D721Med (cell line): Measurements from ENCODE around the gene VPREB1.

Experiments used
- DNase-seq: peaks from one replicate; pipeline ENCODE4 v3.0.0; 2011; ENCODE audit warnings: low spot score; ENCODE audit not compliant: insufficient read length
- FAIRE-seq: peaks from 2 replicates; lab custom pipeline; 2011; peaks lifted over from hg19 to GRCh38; lab: Jason Lieb, UNC
- TF ChIP-seq, protein P1 (sequence below): IDR thresholded peaks from 2 replicates; pipeline ENCODE4 v1.5.1; 2012; ENCODE audit warnings: mild to moderate bottlenecking, control low read depth; ENCODE audit not compliant: insufficient read depth; ENCODE audit errors: missing control alignments

Gene VPREB1, protein sequence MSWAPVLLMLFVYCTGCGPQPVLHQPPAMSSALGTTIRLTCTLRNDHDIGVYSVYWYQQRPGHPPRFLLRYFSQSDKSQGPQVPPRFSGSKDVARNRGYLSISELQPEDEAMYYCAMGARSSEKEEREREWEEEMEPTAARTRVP

DNA sequence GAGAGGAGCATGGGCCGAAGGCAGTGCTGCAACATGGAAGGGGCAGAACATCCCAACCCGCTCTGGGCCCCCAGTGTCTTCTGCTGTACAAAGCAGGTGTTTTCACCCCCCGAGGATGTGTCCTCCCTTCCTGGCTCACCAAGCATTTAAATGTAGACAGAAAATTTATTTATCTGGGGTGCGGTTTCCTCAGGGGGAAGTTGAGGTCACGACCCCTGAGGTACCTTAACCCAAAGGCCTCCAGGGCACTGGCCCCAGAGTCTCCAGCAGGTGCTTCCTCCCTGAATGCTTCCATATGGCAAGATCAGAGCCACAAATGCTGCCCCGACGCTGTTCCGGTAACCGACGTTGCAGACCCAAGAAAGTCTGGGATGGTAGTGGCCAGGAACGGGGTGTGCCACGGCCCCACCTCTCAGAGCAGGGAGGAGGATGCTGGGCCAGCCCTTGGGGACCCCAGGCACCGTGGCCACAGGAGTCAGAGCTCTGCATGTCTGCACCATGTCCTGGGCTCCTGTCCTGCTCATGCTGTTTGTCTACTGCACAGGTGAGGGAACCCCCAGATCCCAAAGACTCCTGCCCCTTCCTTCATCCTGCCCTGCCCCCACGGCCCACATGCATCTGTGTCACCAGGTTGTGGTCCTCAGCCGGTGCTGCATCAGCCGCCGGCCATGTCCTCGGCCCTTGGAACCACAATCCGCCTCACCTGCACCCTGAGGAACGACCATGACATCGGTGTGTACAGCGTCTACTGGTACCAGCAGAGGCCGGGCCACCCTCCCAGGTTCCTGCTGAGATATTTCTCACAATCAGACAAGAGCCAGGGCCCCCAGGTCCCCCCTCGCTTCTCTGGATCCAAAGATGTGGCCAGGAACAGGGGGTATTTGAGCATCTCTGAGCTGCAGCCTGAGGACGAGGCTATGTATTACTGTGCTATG is at the start of gene VPREB1:
Gene VPREB1, plus strand, starts transcription at position 471 of the 935 bp plus-strand sequence. Its CDS starts 28 bp downstream, at position 499.
- no peak for FAIRE-seq
- TF ChIP-seq, protein P1, sequence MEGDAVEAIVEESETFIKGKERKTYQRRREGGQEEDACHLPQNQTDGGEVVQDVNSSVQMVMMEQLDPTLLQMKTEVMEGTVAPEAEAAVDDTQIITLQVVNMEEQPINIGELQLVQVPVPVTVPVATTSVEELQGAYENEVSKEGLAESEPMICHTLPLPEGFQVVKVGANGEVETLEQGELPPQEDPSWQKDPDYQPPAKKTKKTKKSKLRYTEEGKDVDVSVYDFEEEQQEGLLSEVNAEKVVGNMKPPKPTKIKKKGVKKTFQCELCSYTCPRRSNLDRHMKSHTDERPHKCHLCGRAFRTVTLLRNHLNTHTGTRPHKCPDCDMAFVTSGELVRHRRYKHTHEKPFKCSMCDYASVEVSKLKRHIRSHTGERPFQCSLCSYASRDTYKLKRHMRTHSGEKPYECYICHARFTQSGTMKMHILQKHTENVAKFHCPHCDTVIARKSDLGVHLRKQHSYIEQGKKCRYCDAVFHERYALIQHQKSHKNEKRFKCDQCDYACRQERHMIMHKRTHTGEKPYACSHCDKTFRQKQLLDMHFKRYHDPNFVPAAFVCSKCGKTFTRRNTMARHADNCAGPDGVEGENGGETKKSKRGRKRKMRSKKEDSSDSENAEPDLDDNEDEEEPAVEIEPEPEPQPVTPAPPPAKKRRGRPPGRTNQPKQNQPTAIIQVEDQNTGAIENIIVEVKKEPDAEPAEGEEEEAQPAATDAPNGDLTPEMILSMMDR: no peak
- no peak for DNase-seq

DNA sequence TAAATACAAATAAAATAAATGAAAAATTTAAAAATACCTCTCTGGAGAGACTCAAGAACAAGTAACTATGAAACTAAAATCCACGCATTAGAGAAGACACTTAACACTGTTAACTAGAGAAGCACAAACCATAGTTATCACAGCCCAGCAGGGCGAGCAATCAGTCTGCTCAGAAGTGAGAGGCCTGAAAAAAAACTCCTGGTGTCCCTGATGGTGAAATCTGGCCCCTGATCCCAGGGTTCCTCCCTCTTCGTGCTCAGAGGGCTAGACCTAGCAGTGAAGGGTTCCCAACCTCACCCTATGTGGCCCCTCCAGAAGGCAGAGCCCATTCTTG is 49.7 kb upstream of the VPREB1 start:
- no peak for FAIRE-seq

DNA sequence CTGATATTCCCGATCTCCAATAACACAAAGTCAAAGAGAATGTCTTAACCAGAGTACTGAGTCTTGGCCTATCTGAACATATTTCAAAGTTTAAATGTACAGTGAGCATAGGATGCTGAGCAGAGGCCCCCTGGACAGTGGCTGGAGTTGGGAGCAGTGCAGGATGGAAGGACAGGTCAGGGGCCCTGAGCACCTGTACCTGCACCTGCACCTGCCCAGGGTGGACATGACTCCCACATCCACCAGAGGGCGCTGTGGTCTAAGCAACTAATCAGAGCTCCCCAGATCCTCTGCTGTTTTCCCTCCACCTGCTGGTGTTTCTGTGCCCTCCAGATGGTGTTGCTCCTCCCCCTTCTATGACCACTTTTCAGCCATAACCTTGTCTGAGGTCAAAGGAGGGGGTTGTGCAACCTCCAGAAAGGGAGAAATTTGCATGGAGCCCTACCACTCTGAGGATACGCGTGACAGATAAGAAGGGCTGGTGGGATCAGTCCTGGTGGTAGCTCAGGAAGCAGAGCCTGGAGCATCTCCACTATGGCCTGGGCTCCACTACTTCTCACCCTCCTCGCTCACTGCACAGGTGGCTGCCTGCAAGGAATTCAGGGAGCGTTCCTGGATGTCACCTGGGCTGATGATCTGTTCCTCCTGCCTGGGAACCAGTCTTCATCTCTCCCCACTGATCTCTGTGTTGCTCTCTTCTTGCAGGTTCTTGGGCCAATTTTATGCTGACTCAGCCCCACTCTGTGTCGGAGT is 49.1 kb upstream of the VPREB1 start:
- TF ChIP-seq, protein P1: peak; percentile 47
- FAIRE-seq: no peak
- DNase-seq: peak; percentile 39

More for the DNA sequence above, 49.7 kb upstream of the VPREB1 start:
- no peak for DNase-seq
- TF ChIP-seq, protein P1: no peak

DNA sequence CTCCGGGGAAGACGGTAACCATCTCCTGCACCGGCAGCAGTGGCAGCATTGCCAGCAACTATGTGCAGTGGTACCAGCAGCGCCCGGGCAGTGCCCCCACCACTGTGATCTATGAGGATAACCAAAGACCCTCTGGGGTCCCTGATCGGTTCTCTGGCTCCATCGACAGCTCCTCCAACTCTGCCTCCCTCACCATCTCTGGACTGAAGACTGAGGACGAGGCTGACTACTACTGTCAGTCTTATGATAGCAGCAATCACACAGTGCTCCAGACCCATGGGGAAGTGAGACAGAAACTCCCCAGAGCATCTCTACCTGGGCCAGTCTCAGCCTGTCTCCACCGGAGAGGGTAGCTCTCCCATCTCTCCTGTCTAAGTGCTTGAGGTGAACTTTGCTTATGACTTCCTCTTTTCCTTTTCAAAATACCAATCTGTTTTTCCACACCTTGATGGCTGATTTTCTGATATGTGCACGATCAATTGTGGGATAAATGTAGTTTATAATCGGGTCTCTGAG is 48.5 kb upstream of the VPREB1 start:
- FAIRE-seq (no peak), DNase-seq (no peak)
- TF ChIP-seq, protein P1: no peak

DNA sequence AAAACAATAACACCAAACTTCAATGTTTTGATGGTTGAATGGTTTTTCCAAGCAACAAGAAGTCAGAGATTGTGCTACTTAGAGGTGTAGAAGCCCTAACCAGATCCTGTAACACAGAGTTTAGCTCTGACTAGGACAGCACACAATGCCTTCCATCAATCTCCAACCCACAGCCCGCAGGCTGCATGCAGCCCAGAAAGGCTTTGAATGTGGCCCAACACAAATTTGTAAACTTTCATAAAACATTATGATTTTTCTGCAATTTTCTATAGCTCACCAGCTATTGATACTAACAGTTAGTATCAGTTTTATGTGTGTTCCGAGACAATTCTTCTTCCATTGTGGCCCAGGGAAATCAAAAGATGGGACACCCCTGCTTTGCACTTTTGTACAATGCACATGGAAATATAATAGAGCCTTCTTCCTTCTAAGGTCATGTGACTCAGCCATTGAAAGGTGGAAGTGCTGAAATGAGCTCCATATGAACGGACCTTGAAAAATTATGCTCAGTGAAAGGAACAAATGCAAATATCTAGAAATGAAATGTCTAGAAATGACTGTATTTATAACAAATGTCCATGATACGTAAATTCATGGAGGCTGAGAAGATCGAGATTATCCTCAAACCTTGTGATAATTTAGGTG is 47.6 kb upstream of the VPREB1 start:
- no peak for FAIRE-seq
- TF ChIP-seq, protein P1: no peak
- no peak for DNase-seq

DNA sequence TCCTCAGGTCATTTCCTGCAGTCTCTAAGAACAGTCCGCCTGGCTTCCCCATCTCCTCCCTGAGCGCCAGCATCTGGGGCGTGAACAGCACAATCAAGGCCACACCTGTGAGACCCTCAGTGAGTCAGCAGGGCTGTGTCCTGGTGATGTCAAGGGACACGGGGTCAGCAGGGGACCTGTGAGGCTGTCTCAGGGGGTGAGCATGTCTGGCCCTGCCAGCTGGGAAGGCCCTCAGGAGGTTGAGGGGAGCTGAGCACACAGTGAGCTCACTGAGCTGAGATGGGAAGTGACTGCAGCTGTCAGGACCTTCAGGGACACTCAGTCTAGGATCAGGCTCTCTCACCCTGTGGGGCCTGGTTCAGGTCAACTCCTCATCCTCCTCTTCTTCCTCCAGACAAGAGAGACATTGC is 46.6 kb upstream of the VPREB1 start:
- FAIRE-seq (no peak), DNase-seq (no peak)
- TF ChIP-seq, protein P1: no peak
